ENCODE data around the gene RPL32.
"Not testable (repeated sequence)": the region's sequence is repeated elsewhere in the genome, so short reads cannot be mapped to it uniquely, and the experiment has no call there.

RPL32 gene

GRCh38 chr3:12841149-12841969, at the start of gene RPL32:
RPL32 (minus strand) TSS chr3:12841565; CDS start chr3:12840237, 1,328 bp downstream.
- no peaks in the 10 kb centered on the region for H3K9me3 ChIP-seq (ENCODE audit: low read length)
- peak within 1 kb of the TSS; percentile 89 for H3K9ac ChIP-seq (ENCODE audit: low read length)
- H3K4me3 ChIP-seq (ENCODE audit: low read depth in 1 of 2, low read length in 2 of 2): peak within 1 kb of the TSS; percentile 75 to 91
- H3K27me3 ChIP-seq (ENCODE audit: control insufficient read depth in 1 of 2, insufficient read depth in 2 of 2, low read length in 2 of 2): no peaks in the 10 kb centered on the region
- H3K4me1 ChIP-seq (ENCODE audit: insufficient read depth, low read length): peaks cover 26% of the 10 kb centered on the region
- peak within 1 kb of the TSS; percentile 97 for H3K27ac ChIP-seq (ENCODE audit: low read depth, low read length)
- H3K36me3 ChIP-seq (ENCODE audit: insufficient read depth, low read length): peaks cover 36% of the 10 kb centered on the region

GRCh38 chr3:12890610-12891390, 49.4 kb upstream of the RPL32 start:
- Histone ChIP-seq H3K4me3 (ENCODE audit: low read depth in 1 of 2, low read length in 2 of 2) (no peak overlapping the region), H3K36me3 (ENCODE audit: insufficient read depth, low read length) (no peaks in the 10 kb centered on the region), H3K4me1 (ENCODE audit: insufficient read depth, low read length) (peaks cover 18% of the 10 kb centered on the region), H3K27me3 (ENCODE audit: control insufficient read depth in 1 of 2, insufficient read depth in 2 of 2, low read length in 2 of 2) (no peaks in the 10 kb centered on the region), H3K9me3 (ENCODE audit: low read length) (no peaks in the 10 kb centered on the region), H3K27ac (ENCODE audit: low read depth, low read length) (no peak overlapping the region), H3K9ac (ENCODE audit: low read length) (no peak overlapping the region)

- no peak overlapping the region for H3K27ac ChIP-seq (ENCODE audit: low read depth, low read length)
- no peaks in the 10 kb centered on the region for H3K27me3 ChIP-seq (ENCODE audit: control insufficient read depth in 1 of 2, insufficient read depth in 2 of 2, low read length in 2 of 2)
- no peak overlapping the region for H3K4me3 ChIP-seq (ENCODE audit: low read depth in 1 of 2, low read length in 2 of 2)
- H3K4me1 ChIP-seq (ENCODE audit: insufficient read depth, low read length): peaks cover 19% of the 10 kb centered on the region
- no peak overlapping the region for H3K9ac ChIP-seq (ENCODE audit: low read length)
- no peaks in the 10 kb centered on the region for H3K9me3 ChIP-seq (ENCODE audit: low read length)
- no peaks in the 10 kb centered on the region for H3K36me3 ChIP-seq (ENCODE audit: insufficient read depth, low read length)
These were observed 45.4 kb upstream of the RPL32 start for GRCh38 chr3:12886736-12887135.

- no peak overlapping the region for H3K9ac ChIP-seq (ENCODE audit: low read length)
- H3K27me3 ChIP-seq (ENCODE audit: control insufficient read depth in 1 of 2, insufficient read depth in 2 of 2, low read length in 2 of 2): no peaks in the 10 kb centered on the region
- peaks cover 14% of the 10 kb centered on the region for H3K4me1 ChIP-seq (ENCODE audit: insufficient read depth, low read length)
- no peak overlapping the region for H3K4me3 ChIP-seq (ENCODE audit: low read depth in 1 of 2, low read length in 2 of 2)
- no peaks in the 10 kb centered on the region for H3K9me3 ChIP-seq (ENCODE audit: low read length)
- H3K36me3 ChIP-seq (ENCODE audit: insufficient read depth, low read length): no peaks in the 10 kb centered on the region
- no peak overlapping the region for H3K27ac ChIP-seq (ENCODE audit: low read depth, low read length)
These were observed 44.8 kb upstream of the RPL32 start for GRCh38 chr3:12886106-12886679.

GRCh38 chr3:12885583-12885930, 44.2 kb upstream of the RPL32 start:
- no peaks in the 10 kb centered on the region for H3K27me3 ChIP-seq (ENCODE audit: control insufficient read depth in 1 of 2, insufficient read depth in 2 of 2, low read length in 2 of 2)
- peaks cover 14% of the 10 kb centered on the region for H3K4me1 ChIP-seq (ENCODE audit: insufficient read depth, low read length)
- H3K9me3 ChIP-seq (ENCODE audit: low read length): no peaks in the 10 kb centered on the region
- no peaks in the 10 kb centered on the region for H3K36me3 ChIP-seq (ENCODE audit: insufficient read depth, low read length)
- H3K27ac ChIP-seq (ENCODE audit: low read depth, low read length): no peak overlapping the region
- H3K9ac ChIP-seq (ENCODE audit: low read length): no peak overlapping the region
- H3K4me3 ChIP-seq (ENCODE audit: low read depth in 1 of 2, low read length in 2 of 2): no peak overlapping the region

GRCh38 chr3:12884790-12885582, 43.6 kb upstream of the RPL32 start:
- H3K27ac ChIP-seq (ENCODE audit: low read depth, low read length): no peak overlapping the region

GRCh38 chr3:12884186-12884680, 42.9 kb upstream of the RPL32 start:
- H3K4me3 ChIP-seq (ENCODE audit: low read depth in 1 of 2, low read length in 2 of 2): no peak overlapping the region
- H3K27me3 ChIP-seq (ENCODE audit: control insufficient read depth in 1 of 2, insufficient read depth in 2 of 2, low read length in 2 of 2): no peaks in the 10 kb centered on the region
- H3K4me1 ChIP-seq (ENCODE audit: insufficient read depth, low read length): peaks cover 14% of the 10 kb centered on the region
- peak overlapping the region; percentile 2 for H3K27ac ChIP-seq (ENCODE audit: low read depth, low read length)
- H3K36me3 ChIP-seq (ENCODE audit: insufficient read depth, low read length): no peaks in the 10 kb centered on the region
- no peak overlapping the region for H3K9ac ChIP-seq (ENCODE audit: low read length)
- no peaks in the 10 kb centered on the region for H3K9me3 ChIP-seq (ENCODE audit: low read length)

More at GRCh38 chr3:12884790-12885582, 43.6 kb upstream of the RPL32 start:
- Histone ChIP-seq H3K36me3 (ENCODE audit: insufficient read depth, low read length) (no peaks in the 10 kb centered on the region), H3K9me3 (ENCODE audit: low read length) (no peaks in the 10 kb centered on the region), H3K9ac (ENCODE audit: low read length) (no peak overlapping the region), H3K4me1 (ENCODE audit: insufficient read depth, low read length) (peaks cover 14% of the 10 kb centered on the region), H3K27me3 (ENCODE audit: control insufficient read depth in 1 of 2, insufficient read depth in 2 of 2, low read length in 2 of 2) (no peaks in the 10 kb centered on the region), H3K4me3 (ENCODE audit: low read depth in 1 of 2, low read length in 2 of 2) (no peak overlapping the region)

- no peaks in the 10 kb centered on the region for H3K9me3 ChIP-seq (ENCODE audit: low read length)
- no peak overlapping the region for H3K27ac ChIP-seq (ENCODE audit: low read depth, low read length)
- H3K36me3 ChIP-seq (ENCODE audit: insufficient read depth, low read length): no peaks in the 10 kb centered on the region
- H3K4me1 ChIP-seq (ENCODE audit: insufficient read depth, low read length): peaks cover 14% of the 10 kb centered on the region
- H3K4me3 ChIP-seq (ENCODE audit: low read depth in 1 of 2, low read length in 2 of 2): no peak overlapping the region
- no peaks in the 10 kb centered on the region for H3K27me3 ChIP-seq (ENCODE audit: control insufficient read depth in 1 of 2, insufficient read depth in 2 of 2, low read length in 2 of 2)
- H3K9ac ChIP-seq (ENCODE audit: low read length): no peak overlapping the region
These were observed 41.3 kb upstream of the RPL32 start for GRCh38 chr3:12882336-12883310.

GRCh38 chr3:12881858-12882257, 40.5 kb upstream of the RPL32 start:
- not testable (repeated sequence) for H3K27me3 ChIP-seq (ENCODE audit: control insufficient read depth in 1 of 2, insufficient read depth in 2 of 2, low read length in 2 of 2); H3K4me3 ChIP-seq (ENCODE audit: low read depth in 1 of 2, low read length in 2 of 2)

GRCh38 chr3:12879191-12879815, 37.9 kb upstream of the RPL32 start:
- H3K27ac ChIP-seq (ENCODE audit: low read depth, low read length): no peak overlapping the region
- no peaks in the 10 kb centered on the region for H3K9me3 ChIP-seq (ENCODE audit: low read length)

More at GRCh38 chr3:12881858-12882257, 40.5 kb upstream of the RPL32 start:
- H3K9ac ChIP-seq (ENCODE audit: low read length); H3K9me3 ChIP-seq (ENCODE audit: low read length); H3K36me3 ChIP-seq (ENCODE audit: insufficient read depth, low read length); H3K27ac ChIP-seq (ENCODE audit: low read depth, low read length): not testable (repeated sequence)
- H3K4me1 ChIP-seq (ENCODE audit: insufficient read depth, low read length): peaks cover 14% of the 10 kb centered on the region

More at GRCh38 chr3:12879191-12879815, 37.9 kb upstream of the RPL32 start:
- peaks cover 12% of the 10 kb centered on the region for H3K4me1 ChIP-seq (ENCODE audit: insufficient read depth, low read length)
- no peaks in the 10 kb centered on the region for H3K36me3 ChIP-seq (ENCODE audit: insufficient read depth, low read length)
- H3K9ac ChIP-seq (ENCODE audit: low read length): no peak overlapping the region
- no peak overlapping the region for H3K4me3 ChIP-seq (ENCODE audit: low read depth in 1 of 2, low read length in 2 of 2)
- H3K27me3 ChIP-seq (ENCODE audit: control insufficient read depth in 1 of 2, insufficient read depth in 2 of 2, low read length in 2 of 2): no peaks in the 10 kb centered on the region
